ENCODE results near the gene CASP5. TPM values are rescaled to one million over a fixed set of nuclear protein-coding genes. Genes with fewer than 3 reads are reported as not detected.
"Not testable (repeated sequence)": the region's sequence is repeated elsewhere in the genome, so short reads cannot be mapped to it uniquely, and the experiment has no call there.

Gene CASP5
- total RNA-seq (not detected), polyA plus RNA-seq (not detected)

DNA sequence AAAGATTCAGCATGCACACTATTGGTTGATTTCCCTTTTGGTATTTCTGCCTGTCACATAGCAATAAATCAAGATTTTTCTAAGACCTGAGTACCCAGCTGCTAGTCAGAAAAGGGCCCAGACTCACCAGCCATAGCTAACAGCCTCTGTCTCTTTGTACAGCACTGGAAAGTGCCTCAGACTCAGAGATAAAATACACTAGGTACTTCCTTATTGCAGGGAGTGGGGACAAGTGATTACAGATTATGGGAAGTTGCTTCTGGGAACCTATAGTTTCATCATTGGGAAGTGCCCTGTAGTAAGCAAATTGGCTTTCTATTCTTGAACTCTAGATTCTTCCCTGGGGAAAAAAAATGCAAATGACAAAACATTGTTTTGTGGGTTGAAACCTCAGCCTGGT, at the start of gene CASP5:
Gene CASP5, minus strand, starts transcription at position 166 of the 400 bp plus-strand sequence. Its CDS starts 32 bp downstream, at position 134.
- Mint-ChIP-seq H3K9me3 (peaks cover 0 to 2% (median 0%) of the 10 kb centered on the region in 5 donors), H3K27ac (peak within 1 kb of the TSS in 7 of 8 donors; percentile 7 to 68 (median 30)), H3K27me3 (no peaks in the 10 kb centered on the region), H3K36me3 (peaks cover 5 to 39% (median 23%) of the 10 kb centered on the region in 3 donors), H3K4me1 (peaks cover 17 to 33% (median 26%) of the 10 kb centered on the region in 3 donors), H3K4me3 (no peak within 1 kb of the TSS)
- Histone ChIP-seq H3K27ac (ENCODE audit: low read depth, low read length) (no peak within 1 kb of the TSS), H3K4me3 (ENCODE audit: low read length) (no peak within 1 kb of the TSS), H3K9me3 (ENCODE audit: low read length) (no peaks in the 10 kb centered on the region), H3K27me3 (ENCODE audit: insufficient read depth, low read length, poor library complexity, severe bottlenecking) (no peaks in the 10 kb centered on the region), H3K4me1 (ENCODE audit: insufficient read depth, low read length) (no peaks in the 10 kb centered on the region), H3K36me3 (ENCODE audit: insufficient read depth, low read length) (peaks cover 6% of the 10 kb centered on the region)
- ChIA-PET CTCF (no interaction called here), POLR2A (no interaction called here)
- DNase-seq: no peak

DNA sequence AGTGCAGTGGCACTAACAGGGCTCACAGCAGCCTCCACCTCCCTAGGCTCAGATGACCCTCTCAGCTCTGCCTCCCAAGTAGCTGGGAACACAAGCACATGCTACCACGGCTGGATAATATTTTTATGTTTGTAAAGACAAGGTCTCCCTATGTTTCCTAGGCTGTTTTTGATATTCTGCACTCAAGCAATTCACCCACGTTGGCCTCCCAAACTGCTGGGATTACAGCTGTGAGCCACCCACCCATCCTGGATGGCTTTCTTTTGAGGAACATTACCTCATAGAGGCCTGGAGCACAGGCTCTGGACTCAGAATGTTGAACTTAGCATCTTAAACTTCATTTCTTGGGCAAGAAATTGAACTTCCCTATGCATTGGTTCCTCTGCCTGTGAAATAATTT, 49.1 kb upstream of the CASP5 start:
- H3K9me3 Mint-ChIP-seq; H3K4me3 ChIP-seq (ENCODE audit: low read length); DNase-seq; H3K36me3 Mint-ChIP-seq; H3K36me3 ChIP-seq (ENCODE audit: insufficient read depth, low read length); H3K27ac Mint-ChIP-seq; H3K4me1 ChIP-seq (ENCODE audit: insufficient read depth, low read length); H3K27ac ChIP-seq (ENCODE audit: low read depth, low read length); H3K27me3 Mint-ChIP-seq; H3K27me3 ChIP-seq (ENCODE audit: insufficient read depth, low read length, poor library complexity, severe bottlenecking); POLR2A ChIA-PET; CTCF ChIA-PET; H3K9me3 ChIP-seq (ENCODE audit: low read length); H3K4me3 Mint-ChIP-seq: not testable (repeated sequence)
- H3K4me1 Mint-ChIP-seq: peaks cover 25 to 43% (median 33%) of the 10 kb centered on the region in 3 donors

DNA sequence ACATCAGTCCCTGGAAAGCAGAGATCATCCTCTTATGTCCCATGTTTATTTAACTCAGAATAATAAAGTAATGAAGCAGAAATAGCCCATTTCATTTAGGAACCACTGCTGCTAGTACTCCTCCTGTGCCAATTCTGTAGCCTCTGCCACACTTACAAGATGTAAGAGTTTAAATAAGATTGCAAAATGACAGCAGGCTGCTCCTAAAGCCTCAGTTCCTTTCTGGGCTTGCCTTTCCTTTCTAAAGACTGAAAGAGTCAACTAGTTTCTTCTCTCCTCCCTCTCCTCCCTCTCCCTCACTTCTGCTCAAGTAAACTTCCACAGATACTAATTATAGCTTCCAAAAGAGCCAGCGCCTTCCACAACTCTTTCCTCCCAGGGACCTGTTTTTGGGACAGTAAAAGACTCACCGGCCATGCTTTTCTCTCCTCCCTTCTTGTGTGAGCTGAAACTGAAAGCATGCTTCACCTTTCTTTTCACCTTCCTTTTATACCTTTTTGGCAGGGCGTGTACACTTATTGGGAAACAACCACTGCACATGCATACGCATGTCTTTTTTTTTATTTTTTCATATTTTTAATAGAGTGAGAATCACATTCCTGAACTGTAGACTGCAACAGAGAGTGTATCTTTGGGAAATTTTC, 48.2 kb upstream of the CASP5 start:
- Mint-ChIP-seq H3K27ac (peak overlapping the region; percentile 34 to 98 (median 90)), H3K4me3 (peak overlapping the region; percentile 78 to 90 (median 89)), H3K4me1 (peaks cover 28 to 49% (median 33%) of the 10 kb centered on the region in 3 donors), H3K9me3 (no peaks in the 10 kb centered on the region), H3K36me3 (peaks cover 0 to 6% (median 0%) of the 10 kb centered on the region in 3 donors), H3K27me3 (no peaks in the 10 kb centered on the region)
- DNase-seq: peak in 1 of 5 donors; percentile 33
- Histone ChIP-seq H3K27me3 (ENCODE audit: insufficient read depth, low read length, poor library complexity, severe bottlenecking) (no peaks in the 10 kb centered on the region), H3K4me3 (ENCODE audit: low read length) (peak overlapping the region; percentile 29), H3K36me3 (ENCODE audit: insufficient read depth, low read length) (no peaks in the 10 kb centered on the region), H3K4me1 (ENCODE audit: insufficient read depth, low read length) (peaks cover 5% of the 10 kb centered on the region), H3K27ac (ENCODE audit: low read depth, low read length) (no peak overlapping the region), H3K9me3 (ENCODE audit: low read length) (no peaks in the 10 kb centered on the region)
- CTCF ChIA-PET: no interaction called here
- POLR2A ChIA-PET: no interaction called here

DNA sequence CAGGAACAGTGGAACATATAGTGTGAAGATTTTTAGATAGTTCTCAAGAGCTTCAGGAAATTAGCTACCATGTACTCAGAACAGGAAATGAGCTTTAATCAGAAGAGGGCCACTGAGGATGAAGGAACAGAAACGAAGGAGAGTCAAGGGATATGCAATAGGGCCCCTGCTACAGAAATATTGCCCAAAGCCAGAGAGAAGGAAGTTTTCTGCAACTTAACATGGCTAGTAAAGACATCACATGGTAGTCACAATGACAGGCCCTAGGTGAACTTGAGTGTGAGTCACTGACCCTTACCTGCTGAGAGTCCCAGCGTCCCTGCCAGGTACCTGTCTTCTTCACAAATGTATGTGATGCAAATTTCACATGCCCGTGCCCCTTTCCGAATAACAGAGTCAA, 47.3 kb upstream of the CASP5 start:
- DNase-seq: no peak

DNA sequence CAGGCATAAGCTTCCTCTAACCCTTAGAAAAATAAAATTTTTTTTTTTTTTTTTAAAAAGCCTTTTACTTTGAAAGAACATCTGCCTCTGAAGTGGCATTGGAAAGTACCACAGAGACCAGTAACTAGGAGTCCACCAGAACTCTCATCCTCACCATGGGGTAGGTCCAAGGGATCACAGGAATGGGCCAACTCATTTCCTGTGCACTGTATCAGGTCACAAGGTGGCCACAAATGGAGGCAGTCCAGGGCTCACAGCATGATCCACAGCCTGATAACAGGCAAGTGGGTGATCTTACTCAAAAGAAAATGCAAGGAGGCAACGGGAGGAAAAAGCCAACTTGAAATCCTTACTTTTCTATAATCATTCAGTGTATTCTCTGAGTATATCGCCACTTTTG, 46.8 kb upstream of the CASP5 start:
- H3K4me3 Mint-ChIP-seq: peak overlapping the region in 1 of 7 donors; percentile 89
- not testable (repeated sequence) for H3K4me3 ChIP-seq (ENCODE audit: low read length)

More for the DNA sequence above, 47.3 kb upstream of the CASP5 start:
- no peaks in the 10 kb centered on the region for H3K27me3 Mint-ChIP-seq
- H3K27ac Mint-ChIP-seq: peak overlapping the region; percentile 14 to 97 (median 82)
- ChIA-PET CTCF (no interaction called here), POLR2A (interaction anchor here (1.0 kb wide), 1 partner anchor 153 kb away, joined by 3 read pairs; no protein-coding TSS in a partner anchor)
- Histone ChIP-seq H3K27me3 (ENCODE audit: insufficient read depth, low read length, poor library complexity, severe bottlenecking) (no peaks in the 10 kb centered on the region), H3K4me3 (ENCODE audit: low read length) (peak overlapping the region; percentile 29), H3K4me1 (ENCODE audit: insufficient read depth, low read length) (peaks cover 5% of the 10 kb centered on the region), H3K36me3 (ENCODE audit: insufficient read depth, low read length) (no peaks in the 10 kb centered on the region), H3K27ac (ENCODE audit: low read depth, low read length) (no peak overlapping the region), H3K9me3 (ENCODE audit: low read length) (no peaks in the 10 kb centered on the region)
- H3K9me3 Mint-ChIP-seq: no peaks in the 10 kb centered on the region
- H3K4me3 Mint-ChIP-seq: peak overlapping the region; percentile 63 to 90 (median 89)
- H3K4me1 Mint-ChIP-seq: peaks cover 29 to 53% (median 33%) of the 10 kb centered on the region in 3 donors
- peaks cover 0 to 6% (median 0%) of the 10 kb centered on the region in 3 donors for H3K36me3 Mint-ChIP-seq

DNA sequence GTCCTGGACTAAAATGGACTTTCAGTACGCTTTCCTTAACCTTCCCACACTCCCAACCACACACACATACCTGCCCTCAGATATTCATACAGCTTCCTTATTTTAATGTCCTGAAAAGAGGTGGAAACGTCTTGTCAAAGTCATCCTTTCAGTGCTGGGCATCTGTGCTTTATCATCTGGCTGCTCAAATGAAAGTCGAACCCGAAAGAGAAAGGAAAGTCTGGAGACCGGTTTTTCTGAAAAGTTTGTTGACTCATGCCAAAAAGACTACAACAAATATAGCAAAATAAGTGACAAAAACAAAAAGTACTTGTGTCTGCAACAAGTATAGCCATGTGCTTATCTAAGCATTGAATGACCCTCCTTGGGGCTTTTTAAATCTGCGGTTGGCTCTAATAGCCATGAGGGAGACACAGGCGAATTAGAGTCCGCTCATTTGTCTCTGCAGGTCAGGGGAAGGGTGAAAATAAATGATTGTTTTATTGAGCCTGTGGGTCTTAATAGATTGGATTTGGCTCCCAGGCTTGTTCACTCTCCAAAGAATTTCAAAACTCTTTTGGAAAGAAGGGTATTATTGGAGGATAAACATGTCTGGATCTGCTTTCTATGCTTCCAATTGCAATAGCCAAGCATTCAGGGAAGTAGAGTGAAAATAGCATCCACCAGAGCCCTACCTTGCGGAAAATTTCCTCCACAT, 40.4 kb upstream of the CASP5 start:
- Mint-ChIP-seq H3K36me3 (peaks cover 0 to 17% (median 10%) of the 10 kb centered on the region in 3 donors), H3K4me1 (peaks cover 6 to 25% (median 7%) of the 10 kb centered on the region in 3 donors)
- H3K4me3 ChIP-seq (ENCODE audit: low read length); H3K27me3 ChIP-seq (ENCODE audit: insufficient read depth, low read length, poor library complexity, severe bottlenecking); H3K27me3 Mint-ChIP-seq; H3K27ac ChIP-seq (ENCODE audit: low read depth, low read length); POLR2A ChIA-PET; H3K9me3 Mint-ChIP-seq; H3K4me1 ChIP-seq (ENCODE audit: insufficient read depth, low read length); H3K27ac Mint-ChIP-seq; H3K4me3 Mint-ChIP-seq; DNase-seq; CTCF ChIA-PET; H3K36me3 ChIP-seq (ENCODE audit: insufficient read depth, low read length); H3K9me3 ChIP-seq (ENCODE audit: low read length): not testable (repeated sequence)

More for the DNA sequence above, 46.8 kb upstream of the CASP5 start:
- H3K27me3 ChIP-seq (ENCODE audit: insufficient read depth, low read length, poor library complexity, severe bottlenecking); H3K36me3 Mint-ChIP-seq; H3K9me3 ChIP-seq (ENCODE audit: low read length); H3K36me3 ChIP-seq (ENCODE audit: insufficient read depth, low read length); H3K27me3 Mint-ChIP-seq; CTCF ChIA-PET; DNase-seq; H3K27ac ChIP-seq (ENCODE audit: low read depth, low read length); H3K4me1 ChIP-seq (ENCODE audit: insufficient read depth, low read length); H3K9me3 Mint-ChIP-seq: not testable (repeated sequence)
- POLR2A ChIA-PET: interaction anchor here (0.7 to 1.0 kb wide), 2 partner anchors 152 to 563 kb away, joined by 3 read pairs; no protein-coding TSS in a partner anchor
- Mint-ChIP-seq H3K27ac (peak overlapping the region in 2 of 8 donors; percentile 37 to 97), H3K4me1 (peaks cover 29 to 57% (median 33%) of the 10 kb centered on the region in 3 donors)

DNA sequence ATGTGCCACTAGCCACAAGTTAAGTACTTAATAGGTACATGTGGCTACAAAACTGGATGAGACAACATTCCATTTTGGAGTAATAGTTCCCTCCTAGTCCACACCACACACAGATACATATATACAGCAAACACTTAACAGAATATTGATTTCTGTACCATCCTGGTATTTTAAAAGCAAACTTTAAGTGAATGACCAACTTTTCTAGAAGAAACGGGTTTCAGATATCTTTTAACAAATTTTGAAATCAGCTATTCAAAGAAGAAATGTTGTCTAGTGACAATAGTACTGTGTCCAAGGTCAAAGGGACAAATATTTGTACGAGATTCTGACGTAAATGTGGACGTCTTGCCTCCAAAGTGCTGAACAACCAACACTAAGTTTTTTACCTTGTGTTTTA, 34.5 kb upstream of the CASP5 start:
- DNase-seq: no peak
- Histone ChIP-seq H3K27ac (ENCODE audit: low read depth, low read length) (no peak overlapping the region), H3K9me3 (ENCODE audit: low read length) (no peaks in the 10 kb centered on the region), H3K4me1 (ENCODE audit: insufficient read depth, low read length) (no peaks in the 10 kb centered on the region), H3K4me3 (ENCODE audit: low read length) (no peak overlapping the region), H3K27me3 (ENCODE audit: insufficient read depth, low read length, poor library complexity, severe bottlenecking) (no peaks in the 10 kb centered on the region), H3K36me3 (ENCODE audit: insufficient read depth, low read length) (peaks cover 3% of the 10 kb centered on the region)
- H3K4me1 Mint-ChIP-seq: no peaks in the 10 kb centered on the region
- H3K4me3 Mint-ChIP-seq: no peak overlapping the region
- H3K27me3 Mint-ChIP-seq: no peaks in the 10 kb centered on the region
- H3K27ac Mint-ChIP-seq: no peak overlapping the region
- peaks cover 3 to 7% (median 3%) of the 10 kb centered on the region in 3 donors for H3K36me3 Mint-ChIP-seq
- POLR2A ChIA-PET: no interaction called here
- no peaks in the 10 kb centered on the region for H3K9me3 Mint-ChIP-seq
- CTCF ChIA-PET: no interaction called here

DNA sequence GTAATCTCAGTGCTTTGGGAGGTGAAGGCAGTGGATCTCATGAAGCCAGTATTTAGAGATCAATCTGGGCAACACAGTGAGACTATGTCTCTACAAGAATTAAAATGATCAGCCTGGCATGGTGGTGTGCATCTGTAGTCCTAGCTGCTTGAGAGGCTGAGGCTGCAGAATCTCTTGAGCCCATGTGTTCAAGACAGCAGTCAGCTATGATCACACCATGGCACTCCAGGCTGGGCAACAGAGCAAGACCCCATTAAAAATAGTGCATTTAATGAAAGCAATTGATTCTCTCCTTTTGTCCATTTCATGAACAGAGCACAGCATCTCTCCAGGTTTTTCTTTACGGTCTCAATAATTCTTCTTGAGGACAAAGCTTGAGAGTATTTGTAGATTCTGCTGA, 33.5 kb upstream of the CASP5 start:
- Mint-ChIP-seq H3K4me1 (no peaks in the 10 kb centered on the region), H3K36me3 (peaks cover 0 to 3% (median 1%) of the 10 kb centered on the region in 3 donors), H3K9me3 (no peaks in the 10 kb centered on the region), H3K4me3 (no peak overlapping the region), H3K27ac (no peak overlapping the region), H3K27me3 (no peaks in the 10 kb centered on the region)
- Histone ChIP-seq H3K36me3 (ENCODE audit: insufficient read depth, low read length) (peaks cover 3% of the 10 kb centered on the region), H3K27me3 (ENCODE audit: insufficient read depth, low read length, poor library complexity, severe bottlenecking) (no peaks in the 10 kb centered on the region), H3K9me3 (ENCODE audit: low read length) (no peaks in the 10 kb centered on the region), H3K4me1 (ENCODE audit: insufficient read depth, low read length) (no peaks in the 10 kb centered on the region), H3K27ac (ENCODE audit: low read depth, low read length) (no peak overlapping the region), H3K4me3 (ENCODE audit: low read length) (no peak overlapping the region)
- CTCF ChIA-PET: no interaction called here
- POLR2A ChIA-PET: no interaction called here
- DNase-seq: no peak
